Gastroesophageal sphincter (tissue), 4 donors: ENCODE results near the gene WFIKKN2. TPM values are rescaled to one million over a fixed set of nuclear protein-coding genes. Genes with fewer than 3 reads are reported as not detected.

Experiments used
- ATAC-seq: fragments of 150-250 bp; one replicate; pipeline ENCODE4 v1.9.1; 2016; ENCODE audit warnings: mild to moderate bottlenecking, moderate library complexity
- H3K27ac ChIP-seq, 4 donors: fragments of 200-600 bp; sonication (generic) in 3 of 4; 1 replicate in 3 of 4; 2 replicates in 1 of 4; pipeline ENCODE4 v1.5.1; 2016 to 2019
- H3K27me3 ChIP-seq: fragments of 200-600 bp; sonication (generic); one replicate; pipeline ENCODE4 v1.5.1; 2019
- H3K36me3 ChIP-seq, 2 donors: fragments of 200-600 bp; sonication (generic); one replicate each; pipeline ENCODE4 v1.5.1; 2019; ENCODE audit warnings: control low read depth in 1 of 2
- H3K4me1 ChIP-seq, 3 donors: fragments of 200-600 bp; sonication (generic); 1 replicate in 2 of 3; 2 replicates in 1 of 3; pipeline ENCODE4 v1.5.1; 2016 to 2019; ENCODE audit warnings: control low read depth in 2 of 3
- H3K4me3 ChIP-seq, 2 donors: fragments of 200-600 bp; sonication (generic); one replicate each; pipeline ENCODE4 v1.5.1; 2019; ENCODE audit warnings: mild to moderate bottlenecking in 1 of 2, moderate library complexity in 1 of 2
- H3K9me3 ChIP-seq, 3 donors: fragments of 200-600 bp; sonication (generic); one replicate each; pipeline ENCODE4 v1.5.1; 2017 to 2019; ENCODE audit warnings: control low read depth in 2 of 3
- EP300 ChIP-seq: sonication (generic); formaldehyde crosslinking; IDR thresholded peaks from one replicate; pipeline ENCODE4 v1.6.1; 2017; ENCODE audit warnings: antibody characterized with exemption, mild to moderate bottlenecking
- POLR2A ChIP-seq, 2 donors: fragments of 450-650 bp; IDR thresholded peaks; one replicate each; pipeline ENCODE4 v1.6.1; 2017; ENCODE audit warnings: antibody characterized with exemption in 2 of 2, mild to moderate bottlenecking in 2 of 2, moderate library complexity in 1 of 2
- POLR2AphosphoS5 ChIP-seq: sonication (generic); formaldehyde crosslinking; IDR thresholded peaks from one replicate; pipeline ENCODE4 v1.6.1; 2017; ENCODE audit warnings: antibody characterized with exemption
- WGBS, 2 donors: methylation state at CpG; one replicate each; pipeline ENCODE4 v1.1.5; 2018; ENCODE audit warnings: low coverage in 1 of 2; 5-methylcytosine and 5-hydroxymethylcytosine counted together
- total RNA-seq, 4 donors: library from RNA; depleted of rRNA; stranded (reverse); fragments of >200 nt; gene quantifications; one replicate each; pipeline ENCODE4 v1.1.0, GENCODE V29; 2016
- TF ChIP-seq, protein P1 (sequence below), 4 experiments: fragments of 200-600 bp in 2 of 4; fragments of 450-650 bp in 2 of 4; sonication (generic) in 1 of 4; IDR thresholded peaks; one replicate each; pipeline ENCODE4 v1.5.1; 2017 to 2019; ENCODE audit warnings: antibody characterized with exemption in 4 of 4, mild to moderate bottlenecking in 2 of 4, moderate library complexity in 2 of 4

WFIKKN2 gene
- total RNA-seq, 4 donors from 2014 or later = 0.16 to 0.69 (median 0.36) TPM

- no peaks in the 10 kb centered on the region for H3K27me3 ChIP-seq
- no peak overlapping the region for H3K27ac ChIP-seq
- 80 to 96% methylated on average over 3 to 6 of the region's 6 CpGs for WGBS, 2 donors
- TF ChIP-seq POLR2AphosphoS5 (no peak), EP300 (no peak), POLR2A (IDR thresholded peaks at IDR 0.05) (no peak)
- TF ChIP-seq, protein P1, sequence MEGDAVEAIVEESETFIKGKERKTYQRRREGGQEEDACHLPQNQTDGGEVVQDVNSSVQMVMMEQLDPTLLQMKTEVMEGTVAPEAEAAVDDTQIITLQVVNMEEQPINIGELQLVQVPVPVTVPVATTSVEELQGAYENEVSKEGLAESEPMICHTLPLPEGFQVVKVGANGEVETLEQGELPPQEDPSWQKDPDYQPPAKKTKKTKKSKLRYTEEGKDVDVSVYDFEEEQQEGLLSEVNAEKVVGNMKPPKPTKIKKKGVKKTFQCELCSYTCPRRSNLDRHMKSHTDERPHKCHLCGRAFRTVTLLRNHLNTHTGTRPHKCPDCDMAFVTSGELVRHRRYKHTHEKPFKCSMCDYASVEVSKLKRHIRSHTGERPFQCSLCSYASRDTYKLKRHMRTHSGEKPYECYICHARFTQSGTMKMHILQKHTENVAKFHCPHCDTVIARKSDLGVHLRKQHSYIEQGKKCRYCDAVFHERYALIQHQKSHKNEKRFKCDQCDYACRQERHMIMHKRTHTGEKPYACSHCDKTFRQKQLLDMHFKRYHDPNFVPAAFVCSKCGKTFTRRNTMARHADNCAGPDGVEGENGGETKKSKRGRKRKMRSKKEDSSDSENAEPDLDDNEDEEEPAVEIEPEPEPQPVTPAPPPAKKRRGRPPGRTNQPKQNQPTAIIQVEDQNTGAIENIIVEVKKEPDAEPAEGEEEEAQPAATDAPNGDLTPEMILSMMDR (IDR thresholded peaks at IDR 0.05) = no peak
- no peak overlapping the region for H3K4me3 ChIP-seq
- no peaks in the 10 kb centered on the region for H3K9me3 ChIP-seq
- H3K36me3 ChIP-seq = no peaks in the 10 kb centered on the region
- H3K4me1 ChIP-seq = peaks cover 0 to 6% (median 0%) of the 10 kb centered on the region in 3 donors
- ATAC-seq = no peak
These were observed 6.1 kb upstream of the WFIKKN2 start for GRCh38 chr17:50829332-50829731.

DNA sequence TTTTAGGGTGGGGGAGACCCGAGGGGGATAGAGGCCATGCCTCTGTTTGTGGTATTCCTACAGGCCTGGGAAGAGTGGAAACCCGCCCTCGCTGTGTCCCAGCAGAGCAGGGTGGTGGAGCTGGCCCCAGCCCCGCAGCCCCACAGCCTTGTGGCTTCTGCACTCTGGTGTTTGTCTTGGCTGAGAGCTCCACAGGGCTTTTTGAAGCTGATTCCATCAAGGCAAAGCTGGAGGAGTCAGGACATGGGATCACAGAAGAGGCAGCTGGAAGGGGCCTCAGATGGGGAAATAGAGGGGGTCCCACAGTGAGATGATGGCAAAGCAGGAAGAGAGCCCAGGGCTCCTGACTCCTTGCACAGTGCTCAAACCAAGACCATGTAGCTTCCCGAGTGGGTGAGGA is 5.0 kb upstream of the WFIKKN2 start:
- Histone ChIP-seq H3K36me3 (no peaks in the 10 kb centered on the region), H3K27ac (no peak overlapping the region), H3K9me3 (no peaks in the 10 kb centered on the region), H3K4me3 (no peak overlapping the region), H3K4me1 (peaks cover 0 to 16% (median 3%) of the 10 kb centered on the region in 3 donors), H3K27me3 (no peaks in the 10 kb centered on the region)
- TF ChIP-seq POLR2AphosphoS5 (no peak), EP300 (no peak), POLR2A (IDR thresholded peaks at IDR 0.05) (no peak)
- TF ChIP-seq, protein P1 (IDR thresholded peaks at IDR 0.05) = no peak
- ATAC-seq = no peak
- no CpG with 5 or more reads among the region's 5 CpGs for WGBS, 2 donors

GRCh38 chr17:50830994-50831393 is 4.4 kb upstream of the WFIKKN2 start:
- WGBS, 2 donors = 80% methylated on average over 2 of the region's 12 CpGs; no CpG with 5 or more reads in 1 of the 2 donors
- Histone ChIP-seq H3K27me3 (no peaks in the 10 kb centered on the region), H3K4me3 (no peak overlapping the region), H3K9me3 (no peaks in the 10 kb centered on the region), H3K27ac (no peak overlapping the region), H3K36me3 (no peaks in the 10 kb centered on the region), H3K4me1 (peaks cover 0 to 22% (median 5%) of the 10 kb centered on the region in 3 donors)
- TF ChIP-seq POLR2A (IDR thresholded peaks at IDR 0.05) (no peak), EP300 (no peak), POLR2AphosphoS5 (no peak)
- TF ChIP-seq, protein P1 (IDR thresholded peaks at IDR 0.05) = no peak
- no peak for ATAC-seq

GRCh38 chr17:50831471-50831928 is 3.9 kb upstream of the WFIKKN2 start:
- H3K9me3 ChIP-seq = no peaks in the 10 kb centered on the region

More at GRCh38 chr17:50831471-50831928, 3.9 kb upstream of the WFIKKN2 start:
- TF ChIP-seq, protein P1 (IDR thresholded peaks at IDR 0.05) = no peak
- TF ChIP-seq POLR2A (IDR thresholded peaks at IDR 0.05) (no peak), POLR2AphosphoS5 (no peak), EP300 (no peak)
- H3K27me3 ChIP-seq = no peaks in the 10 kb centered on the region
- H3K36me3 ChIP-seq = no peaks in the 10 kb centered on the region
- H3K27ac ChIP-seq = no peak overlapping the region
- WGBS, 2 donors = 53 to 100% methylated on average over 1 to 3 of the region's 11 CpGs
- ATAC-seq = no peak
- peaks cover 0 to 22% (median 5%) of the 10 kb centered on the region in 3 donors for H3K4me1 ChIP-seq
- H3K4me3 ChIP-seq = no peak overlapping the region
